Astrocyte (in vitro differentiated cells and primary cell): Measurements from ENCODE around the gene PGD. TPM values are rescaled to one million over a fixed set of nuclear protein-coding genes. Genes with fewer than 3 reads are reported as not detected.
A peak's percentile ranks its signal among the peaks of the same experiment; 100 is the strongest.
"Not testable (repeated sequence)": the region's sequence is repeated elsewhere in the genome, so short reads cannot be mapped to it uniquely, and the experiment has no call there.

Source experiments
- DNase-seq: peaks from one replicate; pipeline ENCODE4 v3.0.0-alpha.2; 2010; ENCODE audit warnings: low read depth
- FAIRE-seq: peaks from 2 replicates; lab custom pipeline; 2011; peaks lifted over from hg19 to GRCh38; lab: Jason Lieb, UNC
- H2AFZ ChIP-seq: 2 replicates; pipeline ENCODE4 v1.6.0; 2012; ENCODE audit warnings: low read depth, low read length, inconsistent platforms
- H3K27ac ChIP-seq: 2 replicates; pipeline ENCODE4 v1.5.1; 2011; ENCODE audit warnings: low read depth, low read length, inconsistent platforms
- H3K27me3 ChIP-seq: 2 replicates; pipeline ENCODE4 v1.6.0; 2011; ENCODE audit warnings: low read length, inconsistent platforms; ENCODE audit not compliant: insufficient read depth
- H3K36me3 ChIP-seq: 2 replicates; pipeline ENCODE4 v1.5.1; 2011; ENCODE audit warnings: low read length, inconsistent platforms; ENCODE audit not compliant: insufficient read depth
- H3K4me1 ChIP-seq: 2 replicates; pipeline ENCODE4 v1.5.1; 2011; ENCODE audit warnings: low read length, inconsistent platforms; ENCODE audit not compliant: insufficient read depth
- H3K4me2 ChIP-seq: 2 replicates; pipeline ENCODE4 v1.6.0; 2012; ENCODE audit warnings: low read length, inconsistent platforms
- H3K4me3 ChIP-seq: 2 replicates; pipeline ENCODE4 v1.5.1; 2011; ENCODE audit warnings: low read depth, mild to moderate bottlenecking, low read length, inconsistent platforms; ENCODE audit not compliant: insufficient read depth
- H3K79me2 ChIP-seq: 2 replicates; pipeline ENCODE4 v1.6.0; 2012; ENCODE audit warnings: mild to moderate bottlenecking, low read length, inconsistent platforms; ENCODE audit not compliant: insufficient read depth
- H3K9ac ChIP-seq: 2 replicates; pipeline ENCODE4 v1.6.0; 2012; ENCODE audit warnings: mild to moderate bottlenecking, low read length, inconsistent platforms
- H3K9me3 ChIP-seq: 2 replicates; pipeline ENCODE4 v1.5.1; 2012; ENCODE audit warnings: low read depth, mild to moderate bottlenecking, low read length, inconsistent platforms; ENCODE audit not compliant: insufficient read depth
- H4K20me1 ChIP-seq: 2 replicates; pipeline ENCODE4 v1.6.0; 2012; ENCODE audit warnings: low read length, inconsistent platforms; ENCODE audit not compliant: insufficient read depth
- H3K27ac Mint-ChIP-seq: one replicate; pipeline ENCODE4 v1.8.0; 2021; ENCODE audit warnings: mild to moderate bottlenecking, mixed read lengths; ENCODE audit not compliant: unreplicated experiment
- H3K27me3 Mint-ChIP-seq: one replicate; pipeline ENCODE4 v1.8.0; 2021; ENCODE audit warnings: low read depth, mixed read lengths; ENCODE audit not compliant: unreplicated experiment
- H3K36me3 Mint-ChIP-seq: one replicate; pipeline ENCODE4 v1.8.0; 2021; ENCODE audit warnings: low read depth, mixed read lengths; ENCODE audit not compliant: unreplicated experiment
- H3K4me1 Mint-ChIP-seq: one replicate; pipeline ENCODE4 v1.8.0; 2021; ENCODE audit warnings: low read depth, mixed read lengths; ENCODE audit not compliant: unreplicated experiment
- H3K4me3 Mint-ChIP-seq: one replicate; pipeline ENCODE4 v1.8.0; 2021; ENCODE audit warnings: mild to moderate bottlenecking, moderate library complexity, mixed read lengths; ENCODE audit not compliant: unreplicated experiment
- H3K9me3 Mint-ChIP-seq: one replicate; pipeline ENCODE4 v1.8.0; 2021; ENCODE audit warnings: mild to moderate bottlenecking, mixed read lengths; ENCODE audit not compliant: unreplicated experiment
- CTCF ChIP-seq: IDR thresholded peaks from 2 replicates; pipeline ENCODE4 v1.5.1; 2011; ENCODE audit warnings: low read depth, mild to moderate bottlenecking, inconsistent platforms, low read length, moderate library complexity; ENCODE audit not compliant: insufficient read depth
- EZH2 ChIP-seq: IDR thresholded peaks from 2 replicates; pipeline ENCODE4 v1.6.1; 2012; ENCODE audit warnings: mild to moderate bottlenecking, low read length, inconsistent platforms; ENCODE audit not compliant: insufficient read depth
- total RNA-seq: library from RNA; stranded (reverse); gene quantifications from 2 replicates; pipeline ENCODE4 v1.2.1, GENCODE V29; 2021

The PGD gene
- total RNA-seq, 1 donor from 2014 or later = 224 TPM

GRCh38 chr1:10451287-10451686, 52.4 kb downstream of the PGD start:
- Mint-ChIP-seq H3K4me3 (no peak overlapping the region), H3K27me3 (no peaks in the 10 kb centered on the region), H3K4me1 (peaks cover 10% of the 10 kb centered on the region), H3K9me3 (no peaks in the 10 kb centered on the region), H3K27ac (no peak overlapping the region), H3K36me3 (no peaks in the 10 kb centered on the region)
- Histone ChIP-seq H3K4me2 (peak overlapping the region; percentile 53), H3K79me2 (no peaks in the 10 kb centered on the region), H3K4me1 (peaks cover 5% of the 10 kb centered on the region), H3K27ac (no peak overlapping the region), H3K4me3 (peak overlapping the region; percentile 7), H2AFZ (no peak overlapping the region), H3K9me3 (no peaks in the 10 kb centered on the region), H3K9ac (peak overlapping the region; percentile 1), H3K27me3 (no peaks in the 10 kb centered on the region), H4K20me1 (no peaks in the 10 kb centered on the region), H3K36me3 (no peaks in the 10 kb centered on the region)
- FAIRE-seq (no peak), DNase-seq (peak; percentile 19)
- TF ChIP-seq EZH2 = no peak
- TF ChIP-seq CTCF = no peak

GRCh38 chr1:10456048-10456447, 57.2 kb downstream of the PGD start:
- Histone ChIP-seq H3K27ac (no peak overlapping the region), H4K20me1 (no peaks in the 10 kb centered on the region), H3K4me1 (peaks cover 17% of the 10 kb centered on the region), H3K79me2 (no peaks in the 10 kb centered on the region), H3K4me3 (no peak overlapping the region), H3K9me3 (no peaks in the 10 kb centered on the region), H2AFZ (no peak overlapping the region), H3K4me2 (no peak overlapping the region), H3K9ac (no peak overlapping the region), H3K27me3 (no peaks in the 10 kb centered on the region), H3K36me3 (no peaks in the 10 kb centered on the region)
- no peak for DNase-seq
- Mint-ChIP-seq H3K4me3 (peak overlapping the region; percentile 27), H3K27me3 (no peaks in the 10 kb centered on the region), H3K4me1 (peaks cover 23% of the 10 kb centered on the region), H3K27ac (no peak overlapping the region), H3K36me3 (peaks cover under 1% of the 10 kb centered on the region), H3K9me3 (no peaks in the 10 kb centered on the region)
- TF ChIP-seq EZH2 (no peak), CTCF (no peak)
- no peak for FAIRE-seq

GRCh38 chr1:10456661-10457060, 57.8 kb downstream of the PGD start:
- FAIRE-seq (no peak), DNase-seq (no peak)
- Histone ChIP-seq H3K9ac (no peak overlapping the region), H3K79me2 (no peaks in the 10 kb centered on the region), H3K27ac (no peak overlapping the region), H3K9me3 (no peaks in the 10 kb centered on the region), H2AFZ (no peak overlapping the region), H3K27me3 (no peaks in the 10 kb centered on the region), H3K36me3 (no peaks in the 10 kb centered on the region), H3K4me1 (peaks cover 12% of the 10 kb centered on the region), H3K4me2 (no peak overlapping the region), H4K20me1 (no peaks in the 10 kb centered on the region), H3K4me3 (no peak overlapping the region)
- Mint-ChIP-seq H3K27ac (no peak overlapping the region), H3K27me3 (no peaks in the 10 kb centered on the region), H3K9me3 (no peaks in the 10 kb centered on the region), H3K36me3 (peaks cover 4% of the 10 kb centered on the region), H3K4me3 (peak overlapping the region; percentile 6), H3K4me1 (peaks cover 18% of the 10 kb centered on the region)
- TF ChIP-seq EZH2 (no peak), CTCF (no peak)

GRCh38 chr1:10457462-10457861, 58.6 kb downstream of the PGD start:
- not testable (repeated sequence) for H3K36me3 Mint-ChIP-seq

More at GRCh38 chr1:10457462-10457861, 58.6 kb downstream of the PGD start:
- not testable (repeated sequence) for H3K79me2 ChIP-seq, DNase-seq, FAIRE-seq, H3K36me3 ChIP-seq, H4K20me1 ChIP-seq, H3K4me2 ChIP-seq, H3K27me3 Mint-ChIP-seq, H3K4me3 Mint-ChIP-seq, H3K9me3 ChIP-seq, H2AFZ ChIP-seq, H3K27ac ChIP-seq, H3K4me3 ChIP-seq, H3K27me3 ChIP-seq, H3K9ac ChIP-seq, H3K9me3 Mint-ChIP-seq
- Mint-ChIP-seq H3K27ac (peak overlapping the region; percentile 47), H3K4me1 (peaks cover 17% of the 10 kb centered on the region)
- H3K4me1 ChIP-seq = peaks cover 12% of the 10 kb centered on the region
